H1 (cell line): ENCODE measurements around the gene CSHL1. TPM values are rescaled to one million over a fixed set of nuclear protein-coding genes. Genes with fewer than 3 reads are reported as not detected.
"Not testable (repeated sequence)": the region's sequence is repeated elsewhere in the genome, so short reads cannot be mapped to it uniquely, and the experiment has no call there.

Source experiments
- CTCF ChIA-PET: fragments of 300-600 bp; sonication (Branson Sonifier 250); formaldehyde crosslinking; loops from one replicate; lab custom pipeline; 2021; ENCODE audit not compliant: partially characterized antibody; lab: Charles Lee
- POLR2A ChIA-PET: fragments of 300-600 bp; sonication (Branson Sonifier 250); formaldehyde crosslinking; loops from one replicate; lab custom pipeline; 2021; ENCODE audit warnings: inconsistent platforms; ENCODE audit not compliant: partially characterized antibody; lab: Charles Lee
- DNase-seq, 2 experiments: peaks; one replicate each; pipeline versions ENCODE4 v3.0.0 to v3.0.0-alpha.2; 2010 to 2022; ENCODE audit warnings: low spot score in 2 of 2, low read depth in 1 of 2, mixed read lengths in 1 of 2
- FAIRE-seq: peaks from 2 replicates; lab custom pipeline; 2011; peaks lifted over from hg19 to GRCh38; lab: Jason Lieb, UNC
- H2AFZ ChIP-seq: 2 replicates; pipeline ENCODE4 v1.8.1; 2012; ENCODE audit warnings: low read length, inconsistent platforms
- H2AK5ac ChIP-seq: 2 replicates; pipeline ENCODE4 v1.6.1; 2013; ENCODE audit warnings: low read depth, low read length
- H2BK120ac ChIP-seq: replicated peaks from 2 replicates; pipeline ENCODE3; 2013; ENCODE audit warnings: low read depth, low read length, inconsistent platforms
- H2BK12ac ChIP-seq: 2 replicates; pipeline ENCODE4 v1.6.1; 2013; ENCODE audit warnings: low read depth, low read length
- H2BK15ac ChIP-seq: 2 replicates; pipeline ENCODE4 v1.6.1; 2013; ENCODE audit warnings: low read length
- H2BK20ac ChIP-seq: 2 replicates; pipeline ENCODE4 v1.6.1; 2013; ENCODE audit warnings: low read length
- H2BK5ac ChIP-seq: 2 replicates; pipeline ENCODE4 v1.6.1; 2013; ENCODE audit warnings: low read depth, low read length
- H3K14ac ChIP-seq: 2 replicates; pipeline ENCODE4 v1.6.1; 2013; ENCODE audit warnings: inconsistent platforms; ENCODE audit not compliant: insufficient read length
- H3K18ac ChIP-seq: 2 replicates; pipeline ENCODE4 v1.6.1; 2013; ENCODE audit warnings: low read length; ENCODE audit errors: extremely low read depth
- H3K23ac ChIP-seq: 2 replicates; pipeline ENCODE4 v1.6.1; 2013; ENCODE audit warnings: inconsistent platforms; ENCODE audit not compliant: insufficient read length
- H3K23me2 ChIP-seq: 2 replicates; pipeline ENCODE4 v1.6.1; 2013; ENCODE audit warnings: low read depth, low read length
- H3K27ac ChIP-seq: 2 replicates; pipeline ENCODE4 v1.6.1; 2011; ENCODE audit warnings: low read depth, low read length, inconsistent platforms
- H3K27me3 ChIP-seq, 4 experiments: replicated peaks in 1 of 4; 1 replicate in 1 of 4; 2 replicates in 3 of 4; pipeline versions ENCODE4 v1.6.1 to v1.8.1; 2011 to 2013; ENCODE audit warnings: low read length in 3 of 4, mild to moderate bottlenecking in 3 of 4, inconsistent platforms in 2 of 4, mixed read lengths in 2 of 4, moderate library complexity in 1 of 4; ENCODE audit not compliant: control insufficient read depth in 3 of 4, insufficient read depth in 3 of 4; ENCODE audit errors: extremely low read depth in 1 of 4
- H3K36me3 ChIP-seq, 4 experiments: 2 replicates each; pipeline versions ENCODE4 v1.6.1 to v1.8.1; 2011 to 2013; ENCODE audit warnings: mild to moderate bottlenecking in 4 of 4, low read length in 3 of 4, moderate library complexity in 2 of 4, control low read depth in 1 of 4, inconsistent platforms in 1 of 4; ENCODE audit not compliant: insufficient read depth in 4 of 4, control insufficient read depth in 2 of 4
- H3K4ac ChIP-seq: replicated peaks from 2 replicates; pipeline ENCODE3; 2013; ENCODE audit warnings: low read length, low read depth, mixed read lengths, inconsistent platforms; ENCODE audit not compliant: insufficient read length
- H3K4me1 ChIP-seq, 4 experiments: replicated peaks in 1 of 4; 1 replicate in 1 of 4; 2 replicates in 3 of 4; pipeline versions ENCODE4 v1.6.1 to v1.8.1; 2011 to 2013; ENCODE audit warnings: low read length in 3 of 4, inconsistent platforms in 2 of 4, mixed read lengths in 1 of 4; ENCODE audit not compliant: insufficient read depth in 4 of 4, control insufficient read depth in 3 of 4
- H3K4me2 ChIP-seq, 2 experiments: 2 replicates each; pipeline versions ENCODE4 v1.6.1 to v1.8.1; 2011 to 2013; ENCODE audit warnings: low read depth in 2 of 2, low read length in 2 of 2, control low read depth in 1 of 2, inconsistent platforms in 1 of 2, mild to moderate bottlenecking in 1 of 2; ENCODE audit not compliant: insufficient read depth in 1 of 2
- H3K4me3 ChIP-seq, 4 experiments: fragments of 200-600, 300-600 bp in 1 of 4; sonication (generic), shearing (Covaris generic), sonication (Bioruptor Twin) in 1 of 4; 2 replicates each; pipeline versions ENCODE4 v1.5.1 to v1.8.1; 2011 to 2016; ENCODE audit warnings: low read length in 4 of 4, low read depth in 3 of 4, control low read depth in 2 of 4, inconsistent platforms in 2 of 4, mild to moderate bottlenecking in 2 of 4, mixed read lengths in 1 of 4, moderate library complexity in 1 of 4; ENCODE audit not compliant: insufficient read depth in 2 of 4; ENCODE audit errors: extremely low read depth in 1 of 4
- H3K56ac ChIP-seq: replicated peaks from 2 replicates; pipeline ENCODE3; 2013; ENCODE audit warnings: low read depth, mild to moderate bottlenecking, mixed read lengths, low read length, inconsistent platforms; ENCODE audit not compliant: insufficient read length
- H3K79me1 ChIP-seq: 2 replicates; pipeline ENCODE4 v1.6.1; 2013; ENCODE audit warnings: low read depth, low read length, control low read depth
- H3K79me2 ChIP-seq, 2 experiments: 2 replicates each; pipeline versions ENCODE4 v1.6.1 to v1.8.1; 2012 to 2013; ENCODE audit warnings: low read length in 2 of 2, mild to moderate bottlenecking in 2 of 2, inconsistent platforms in 1 of 2; ENCODE audit not compliant: insufficient read depth in 2 of 2, control insufficient read depth in 1 of 2
- H3K9ac ChIP-seq, 4 experiments: replicated peaks in 1 of 4; 1 replicate in 1 of 4; 2 replicates in 3 of 4; pipeline versions ENCODE4 v1.6.1 to v1.8.1; 2011 to 2013; ENCODE audit warnings: low read depth in 3 of 4, low read length in 3 of 4, control low read depth in 2 of 4, mild to moderate bottlenecking in 2 of 4, moderate library complexity in 2 of 4, inconsistent platforms in 1 of 4; ENCODE audit errors: extremely low read depth in 1 of 4
- H3K9me3 ChIP-seq, 2 experiments: 2 replicates each; pipeline versions ENCODE4 v1.6.1 to v1.8.1; 2012 to 2013; ENCODE audit warnings: mild to moderate bottlenecking in 2 of 2, moderate library complexity in 2 of 2, control low read depth in 1 of 2, inconsistent platforms in 1 of 2, low read depth in 1 of 2, low read length in 1 of 2, mixed read lengths in 1 of 2; ENCODE audit not compliant: insufficient read depth in 2 of 2
- H4K20me1 ChIP-seq, 2 experiments: replicated peaks in 1 of 2; 2 replicates each; pipeline versions ENCODE3 to v1.8.1; 2011 to 2013; ENCODE audit warnings: inconsistent platforms in 2 of 2, low read length in 2 of 2, mild to moderate bottlenecking in 1 of 2; ENCODE audit not compliant: insufficient read depth in 2 of 2, control insufficient read depth in 1 of 2
- H4K5ac ChIP-seq: 2 replicates; pipeline ENCODE4 v1.6.1; 2013; ENCODE audit warnings: low read length, low read depth, mixed read lengths, inconsistent platforms; ENCODE audit not compliant: insufficient read length
- H4K8ac ChIP-seq: 2 replicates; pipeline ENCODE4 v1.8.0; 2013; ENCODE audit warnings: mild to moderate bottlenecking, moderate library complexity, low read length, inconsistent platforms; ENCODE audit not compliant: insufficient read depth; ENCODE audit errors: extremely low read depth
- H4K91ac ChIP-seq: replicated peaks from 2 replicates; pipeline ENCODE3; 2013; ENCODE audit warnings: low read length, mixed read lengths, inconsistent platforms; ENCODE audit not compliant: insufficient read length
- WGBS, 2 experiments: shearing (Covaris generic) in 1 of 2; methylation state at CpG; one replicate each; pipeline versions ENCODE4 v1.1.6 to v1.1.7; 2013 to 2015; ENCODE audit warnings: low lambda C conversion rate in 2 of 2, mixed read lengths in 2 of 2, inconsistent platforms in 1 of 2, low coverage in 1 of 2, missing lambda C conversion rate in 1 of 2; ENCODE audit not compliant: insufficient replicate concordance in 2 of 2, insufficient coverage in 1 of 2, insufficient read length in 1 of 2; ENCODE audit errors: extremely low coverage in 1 of 2, missing lambda C conversion rate in 1 of 2; 5-methylcytosine and 5-hydroxymethylcytosine counted together
- polyA plus RNA-seq, 7 experiments: library from polyadenylated mRNA; depleted of rRNA in 3 of 7; stranded (reverse) in 5 of 7; unstranded in 2 of 7; fragments of >200 nt in 5 of 7; fragments of 200-250 nt in 2 of 7; gene quantifications; 1 replicate in 5 of 7; 2 replicates in 1 of 7; 4 replicates in 1 of 7; pipeline versions ENCODE4 v1.2.1 to v1.2.3, GENCODE V29; 2011 to 2013; ENCODE audit warnings: missing spikeins in 2 of 7, mixed read lengths in 2 of 7
- total RNA-seq: library from RNA; stranded (reverse); fragmentation: NEBNext Ultra II Directional; extraction: Animal tissue kit (Norgen Biotek cat#: 25700); gene quantifications from 2 replicates; pipeline ENCODE4 v1.2.1, GENCODE V29; 2021

Gene CSHL1
- total and polyA plus RNA-seq, 2 of the 8 experiments (the other 6 are each of a cell fraction or from before 2014, with no cell fraction given), result not detected

DNA sequence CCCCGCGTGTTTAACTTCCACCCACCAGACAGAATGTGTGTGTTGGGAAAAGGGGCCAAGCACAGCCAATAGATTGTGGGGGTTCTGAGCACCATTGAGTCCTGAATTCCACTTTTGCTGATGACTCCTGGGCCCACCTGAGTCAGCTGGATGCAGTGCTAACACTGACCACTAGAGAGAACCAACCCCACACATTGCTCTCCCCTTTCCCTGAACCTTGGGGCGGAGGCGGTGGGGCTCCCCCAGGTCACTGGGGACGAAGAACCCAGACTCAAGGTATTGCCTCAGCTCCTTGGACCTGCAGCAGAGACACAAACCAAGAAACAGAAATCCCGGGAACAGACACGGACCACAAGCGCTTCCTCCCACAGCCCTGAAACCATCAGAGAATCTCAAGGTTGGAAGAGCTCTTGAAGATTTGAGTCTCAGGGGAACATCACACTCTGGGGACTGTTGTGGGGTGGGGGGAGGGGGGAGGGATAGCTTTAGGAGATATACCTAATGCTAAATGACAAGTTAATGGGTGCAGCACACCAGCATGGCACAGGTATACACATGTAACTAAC, 36.9 kb downstream of the CSHL1 start:
- POLR2A ChIA-PET, result interaction anchor here (0.6 kb wide), 1 partner anchor 8 kb away, joined by 4 read pairs; no protein-coding TSS in a partner anchor
- H3K79me1 ChIP-seq, result not testable (repeated sequence)

GRCh38 chr17:63873577-63873976, 37.5 kb downstream of the CSHL1 start, which contains the start of gene CSH2:
TSS of gene CSH2 (minus strand) at chr17:63873677. CDS start at chr17:63873614, 63 bp downstream.
- H3K79me2 ChIP-seq, H2BK20ac ChIP-seq, H3K9ac ChIP-seq, H4K5ac ChIP-seq, H4K20me1 ChIP-seq, H3K27ac ChIP-seq, H3K56ac ChIP-seq, H2AK5ac ChIP-seq, H4K8ac ChIP-seq, H3K14ac ChIP-seq, H4K91ac ChIP-seq, H3K23ac ChIP-seq, H2BK5ac ChIP-seq, POLR2A ChIA-PET, H2AFZ ChIP-seq, H3K23me2 ChIP-seq, FAIRE-seq, H2BK15ac ChIP-seq, H2BK120ac ChIP-seq, H3K9me3 ChIP-seq, H3K4me2 ChIP-seq, H3K36me3 ChIP-seq, H3K27me3 ChIP-seq, H3K4ac ChIP-seq, H3K4me3 ChIP-seq, H3K18ac ChIP-seq, H2BK12ac ChIP-seq, DNase-seq, H3K4me1 ChIP-seq, H3K79me1 ChIP-seq: not testable (repeated sequence)
- CTCF ChIA-PET, result interaction anchor here (1.3 to 1.8 kb wide), 4 partner anchors 8 to 44 kb away, joined by 3 to 10 read pairs (median 6); no protein-coding TSS in a partner anchor
- 97% methylated on average over 4 of the region's 7 CpGs; no CpG with 5 or more reads in 1 of the 2 experiments for whole genome bisulfite sequencing, 2 experiments

More for the DNA sequence above, 36.9 kb downstream of the CSHL1 start:
- 87% methylated on average over 6 of the region's 8 CpGs; no CpG with 5 or more reads in 1 of the 2 experiments for WGBS, 2 experiments
- H2BK120ac ChIP-seq, H3K27me3 ChIP-seq, H2BK5ac ChIP-seq, H3K9me3 ChIP-seq, H4K20me1 ChIP-seq, H3K79me2 ChIP-seq, H3K18ac ChIP-seq, H3K9ac ChIP-seq, H4K8ac ChIP-seq, H3K4ac ChIP-seq, H4K91ac ChIP-seq, H3K23ac ChIP-seq, H3K4me1 ChIP-seq, H3K4me3 ChIP-seq, H3K23me2 ChIP-seq, H3K4me2 ChIP-seq, H3K14ac ChIP-seq, H3K27ac ChIP-seq, H2BK12ac ChIP-seq, FAIRE-seq, H4K5ac ChIP-seq, H3K36me3 ChIP-seq, H2BK20ac ChIP-seq, H2AK5ac ChIP-seq, H3K56ac ChIP-seq, H2BK15ac ChIP-seq, DNase-seq, H2AFZ ChIP-seq: not testable (repeated sequence)
- CTCF ChIA-PET, result interaction anchor here (0.6 to 1.8 kb wide), 13 partner anchors 9 to 146 kb away, joined by 3 to 10 read pairs (median 4); partner anchors contain the start of gene CSHL1
